ENCODE data around the gene PPP6R3. TPM values are rescaled to one million over a fixed set of nuclear protein-coding genes. Genes with fewer than 3 reads are reported as not detected.
"Not testable (repeated sequence)": the region's sequence is repeated elsewhere in the genome, so short reads cannot be mapped to it uniquely, and the experiment has no call there.

PPP6R3 gene
- total RNA-seq, 1 donor from 2014 or later: 115 TPM

- H3K36me3 Mint-ChIP-seq (ENCODE audit: low read depth, unreplicated experiment): peaks cover 31% of the 10 kb centered on the region
- H3K27me3 Mint-ChIP-seq (ENCODE audit: unreplicated experiment): peaks cover 2% of the 10 kb centered on the region
- no peak for DNase-seq (ENCODE audit: low spot score)
- H3K27ac Mint-ChIP-seq (ENCODE audit: unreplicated experiment): no peak overlapping the region
- H3K4me3 Mint-ChIP-seq (ENCODE audit: unreplicated experiment): no peak overlapping the region
- H3K4me1 Mint-ChIP-seq (ENCODE audit: unreplicated experiment): no peaks in the 10 kb centered on the region
- H3K9me3 Mint-ChIP-seq (ENCODE audit: unreplicated experiment): no peaks in the 10 kb centered on the region
- no peak for TF ChIP-seq CTCF (IDR thresholded peaks at IDR 0.05; ENCODE audit: unreplicated experiment)
Measured at GRCh38 chr11:68617925-68618809, 157.6 kb downstream of the PPP6R3 start.

- H3K9me3 Mint-ChIP-seq (ENCODE audit: unreplicated experiment): peaks cover 4% of the 10 kb centered on the region
- no peaks in the 10 kb centered on the region for H3K4me1 Mint-ChIP-seq (ENCODE audit: unreplicated experiment)
- H3K27me3 Mint-ChIP-seq (ENCODE audit: unreplicated experiment): peaks cover 5% of the 10 kb centered on the region
- DNase-seq (ENCODE audit: low spot score): no peak
- H3K36me3 Mint-ChIP-seq (ENCODE audit: low read depth, unreplicated experiment): peaks cover 14% of the 10 kb centered on the region
- H3K27ac Mint-ChIP-seq (ENCODE audit: unreplicated experiment): no peak overlapping the region
- no peak overlapping the region for H3K4me3 Mint-ChIP-seq (ENCODE audit: unreplicated experiment)
- TF ChIP-seq CTCF (IDR thresholded peaks at IDR 0.05; ENCODE audit: unreplicated experiment): no peak
Measured at GRCh38 chr11:68621826-68622225, 161.3 kb downstream of the PPP6R3 start.

- H3K4me3 Mint-ChIP-seq (ENCODE audit: unreplicated experiment); H3K9me3 Mint-ChIP-seq (ENCODE audit: unreplicated experiment); H3K4me1 Mint-ChIP-seq (ENCODE audit: unreplicated experiment); DNase-seq (ENCODE audit: low spot score); H3K27me3 Mint-ChIP-seq (ENCODE audit: unreplicated experiment); H3K27ac Mint-ChIP-seq (ENCODE audit: unreplicated experiment); H3K36me3 Mint-ChIP-seq (ENCODE audit: low read depth, unreplicated experiment): not testable (repeated sequence)
Measured at GRCh38 chr11:68623706-68624105, 163.2 kb downstream of the PPP6R3 start.

- DNase-seq (ENCODE audit: low spot score); H3K27me3 Mint-ChIP-seq (ENCODE audit: unreplicated experiment); H3K9me3 Mint-ChIP-seq (ENCODE audit: unreplicated experiment); H3K4me3 Mint-ChIP-seq (ENCODE audit: unreplicated experiment); H3K36me3 Mint-ChIP-seq (ENCODE audit: low read depth, unreplicated experiment); H3K27ac Mint-ChIP-seq (ENCODE audit: unreplicated experiment); H3K4me1 Mint-ChIP-seq (ENCODE audit: unreplicated experiment): not testable (repeated sequence)
Measured at GRCh38 chr11:68625069-68625468, 164.5 kb downstream of the PPP6R3 start.

- H3K4me3 Mint-ChIP-seq (ENCODE audit: unreplicated experiment); H3K36me3 Mint-ChIP-seq (ENCODE audit: low read depth, unreplicated experiment); H3K27ac Mint-ChIP-seq (ENCODE audit: unreplicated experiment); H3K27me3 Mint-ChIP-seq (ENCODE audit: unreplicated experiment); H3K9me3 Mint-ChIP-seq (ENCODE audit: unreplicated experiment); H3K4me1 Mint-ChIP-seq (ENCODE audit: unreplicated experiment); DNase-seq (ENCODE audit: low spot score): not testable (repeated sequence)
Measured at GRCh38 chr11:68626236-68626635, 165.7 kb downstream of the PPP6R3 start.

- not testable (repeated sequence) for H3K36me3 Mint-ChIP-seq (ENCODE audit: low read depth, unreplicated experiment); H3K4me3 Mint-ChIP-seq (ENCODE audit: unreplicated experiment); DNase-seq (ENCODE audit: low spot score); H3K4me1 Mint-ChIP-seq (ENCODE audit: unreplicated experiment); H3K27ac Mint-ChIP-seq (ENCODE audit: unreplicated experiment); H3K27me3 Mint-ChIP-seq (ENCODE audit: unreplicated experiment); H3K9me3 Mint-ChIP-seq (ENCODE audit: unreplicated experiment)
Measured at GRCh38 chr11:68628837-68629236, 168.3 kb downstream of the PPP6R3 start.

GRCh38 chr11:68632375-68632774 is 171.8 kb downstream of the PPP6R3 start:
- H3K9me3 Mint-ChIP-seq (ENCODE audit: unreplicated experiment); DNase-seq (ENCODE audit: low spot score); H3K4me3 Mint-ChIP-seq (ENCODE audit: unreplicated experiment); H3K27me3 Mint-ChIP-seq (ENCODE audit: unreplicated experiment); H3K4me1 Mint-ChIP-seq (ENCODE audit: unreplicated experiment); H3K27ac Mint-ChIP-seq (ENCODE audit: unreplicated experiment); H3K36me3 Mint-ChIP-seq (ENCODE audit: low read depth, unreplicated experiment): not testable (repeated sequence)
